ENCODE measurements around the gene IPCEF1.

Gene IPCEF1

DNA sequence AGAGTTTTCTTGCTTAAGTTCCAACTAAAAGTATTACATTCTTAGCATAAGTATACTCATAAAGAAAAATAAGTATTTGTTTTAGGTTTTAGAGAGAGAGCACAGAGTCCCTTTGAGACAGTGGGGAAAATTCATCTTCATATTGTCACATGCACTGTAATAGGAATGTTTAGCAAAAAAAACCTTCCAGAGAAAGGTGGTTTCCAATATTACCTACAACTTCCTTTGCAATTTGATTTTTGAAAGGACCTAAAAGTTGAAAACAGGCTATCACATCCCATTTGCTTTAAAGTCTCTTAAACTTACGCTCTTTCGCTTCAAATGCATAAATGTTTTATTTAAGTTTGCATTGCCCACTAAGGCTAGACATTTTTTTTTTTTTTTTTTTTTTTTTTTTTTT, 231.2 kb downstream of the IPCEF1 start:
- no peaks in the 10 kb centered on the region for H3K4me1 Mint-ChIP-seq
- H3K9me3 Mint-ChIP-seq: peaks cover 4% of the 10 kb centered on the region
- no peaks in the 10 kb centered on the region for H3K27me3 Mint-ChIP-seq
- H3K4me3 Mint-ChIP-seq: no peak overlapping the region
- H3K27ac Mint-ChIP-seq: no peak overlapping the region
- CTCF ChIA-PET: no interaction called here
- no peaks in the 10 kb centered on the region for H3K36me3 Mint-ChIP-seq
- no peak for DNase-seq

GRCh38 chr6:154123155-154123956, 233.2 kb downstream of the IPCEF1 start:
- Mint-ChIP-seq H3K9me3 (peaks cover 4% of the 10 kb centered on the region), H3K27me3 (no peaks in the 10 kb centered on the region), H3K4me3 (no peak overlapping the region), H3K36me3 (no peaks in the 10 kb centered on the region), H3K27ac (no peak overlapping the region), H3K4me1 (no peaks in the 10 kb centered on the region)
- CTCF ChIA-PET: no interaction called here
- DNase-seq: no peak

- Mint-ChIP-seq H3K27ac (no peak overlapping the region), H3K9me3 (peaks cover 4% of the 10 kb centered on the region), H3K27me3 (no peaks in the 10 kb centered on the region), H3K36me3 (no peaks in the 10 kb centered on the region), H3K4me3 (no peak overlapping the region), H3K4me1 (no peaks in the 10 kb centered on the region)
- CTCF ChIA-PET: no interaction called here
- no peak for DNase-seq
Measured at GRCh38 chr6:154122195-154122925, 234.2 kb downstream of the IPCEF1 start.

- no peak overlapping the region for H3K27ac Mint-ChIP-seq
- no peak overlapping the region for H3K4me3 Mint-ChIP-seq
- DNase-seq: no peak
- no peaks in the 10 kb centered on the region for H3K36me3 Mint-ChIP-seq
- H3K27me3 Mint-ChIP-seq: no peaks in the 10 kb centered on the region
- H3K4me1 Mint-ChIP-seq: no peaks in the 10 kb centered on the region
- CTCF ChIA-PET: no interaction called here
- H3K9me3 Mint-ChIP-seq: peaks cover under 1% of the 10 kb centered on the region
Measured at GRCh38 chr6:154117485-154117884, 239.1 kb downstream of the IPCEF1 start.

- CTCF ChIA-PET: no interaction called here
- H3K4me3 Mint-ChIP-seq: no peak overlapping the region
- H3K36me3 Mint-ChIP-seq: no peaks in the 10 kb centered on the region
- no peaks in the 10 kb centered on the region for H3K27me3 Mint-ChIP-seq
- no peak overlapping the region for H3K27ac Mint-ChIP-seq
- no peak for DNase-seq
- no peaks in the 10 kb centered on the region for H3K9me3 Mint-ChIP-seq
- no peaks in the 10 kb centered on the region for H3K4me1 Mint-ChIP-seq
Measured at GRCh38 chr6:154113392-154113791, 243.2 kb downstream of the IPCEF1 start.

- DNase-seq: no peak
- no peaks in the 10 kb centered on the region for H3K9me3 Mint-ChIP-seq
- CTCF ChIA-PET: no interaction called here
- no peak overlapping the region for H3K27ac Mint-ChIP-seq
- no peak overlapping the region for H3K4me3 Mint-ChIP-seq
- H3K36me3 Mint-ChIP-seq: no peaks in the 10 kb centered on the region
- no peaks in the 10 kb centered on the region for H3K4me1 Mint-ChIP-seq
- H3K27me3 Mint-ChIP-seq: no peaks in the 10 kb centered on the region
Measured at GRCh38 chr6:154112181-154112809, 244.3 kb downstream of the IPCEF1 start.

DNA sequence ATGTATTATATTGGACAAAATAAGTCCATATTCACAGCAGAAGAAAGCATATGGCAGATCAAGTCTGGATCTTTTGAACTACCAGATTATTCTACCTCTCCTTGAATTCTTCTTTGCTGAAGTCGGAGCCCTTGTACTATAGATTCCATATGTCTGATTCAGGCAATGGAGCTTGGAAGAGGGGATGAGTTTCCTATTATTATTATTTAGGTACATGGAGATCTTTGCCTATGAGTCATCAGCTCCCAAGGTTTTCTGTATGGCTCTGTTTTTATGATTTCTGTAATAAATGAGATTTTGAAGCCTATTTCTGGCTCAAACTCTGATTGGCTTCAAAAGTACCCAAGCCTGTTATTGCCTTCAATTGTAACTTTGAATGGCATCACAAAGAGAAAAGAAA, 245.6 kb downstream of the IPCEF1 start:
- CTCF ChIA-PET: no interaction called here
- Mint-ChIP-seq H3K27me3 (no peaks in the 10 kb centered on the region), H3K4me1 (no peaks in the 10 kb centered on the region), H3K9me3 (no peaks in the 10 kb centered on the region), H3K36me3 (no peaks in the 10 kb centered on the region), H3K27ac (no peak overlapping the region), H3K4me3 (no peak overlapping the region)
- DNase-seq: no peak

DNA sequence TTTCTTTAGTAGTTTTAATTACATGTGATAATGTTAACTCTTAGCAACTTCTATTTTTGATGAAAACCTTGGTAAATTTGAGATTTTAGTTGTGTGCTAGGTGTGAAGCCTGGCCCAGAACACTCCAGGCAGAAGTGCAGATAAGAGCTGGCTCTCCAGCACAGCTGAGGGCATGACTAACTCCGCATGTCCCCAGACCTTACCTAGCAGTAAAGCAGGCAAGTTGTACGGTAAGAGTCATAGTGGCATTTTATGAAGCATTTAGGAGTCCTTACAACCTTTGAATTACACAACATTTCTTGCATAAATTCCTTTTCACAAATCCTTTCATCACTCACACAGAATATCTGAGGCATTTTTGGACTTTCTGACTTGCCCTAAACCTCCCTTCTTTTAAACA, 250.4 kb downstream of the IPCEF1 start:
- H3K27ac Mint-ChIP-seq: no peak overlapping the region
- no peaks in the 10 kb centered on the region for H3K9me3 Mint-ChIP-seq
- H3K4me3 Mint-ChIP-seq: no peak overlapping the region
- no peaks in the 10 kb centered on the region for H3K27me3 Mint-ChIP-seq
- DNase-seq: no peak
- CTCF ChIA-PET: no interaction called here
- no peaks in the 10 kb centered on the region for H3K36me3 Mint-ChIP-seq
- H3K4me1 Mint-ChIP-seq: no peaks in the 10 kb centered on the region
